CD4-positive, alpha-beta T cell (primary cell): ENCODE results near the gene TBX5. TPM values are rescaled to one million over a fixed set of nuclear protein-coding genes. Genes with fewer than 3 reads are reported as not detected.

ENCODE experiments used
- ATAC-seq: fragments of 200-7000 bp; cut with Tn5 transposase; one replicate; pipeline ENCODE4 v1.10.0; 2022; ENCODE audit warnings: mild to moderate bottlenecking; ENCODE audit not compliant: poor library complexity
- CTCF ChIA-PET: fragments of 350-600 bp; sonication (Branson Sonifier 250); formaldehyde crosslinking; loops from one replicate; lab custom pipeline; 2021; ENCODE audit warnings: antibody characterized with exemption, inconsistent platforms; lab: Charles Lee
- POLR2A ChIA-PET: fragments of 350-600 bp; sonication (Branson Sonifier 250); formaldehyde crosslinking; loops from one replicate; lab custom pipeline; 2021; ENCODE audit warnings: antibody characterized with exemption, inconsistent platforms; lab: Charles Lee
- DNase-seq, 14 experiments: peaks; one replicate each; pipeline ENCODE4 v3.0.0-alpha.2; 2013 to 2020; ENCODE audit warnings: mixed read lengths in 2 of 14
- H3K27ac ChIP-seq, 2 donors: one replicate each; pipeline versions ENCODE4 v1.5.1 to v1.7.0; 2013; ENCODE audit warnings: low read length in 2 of 2, low read depth in 1 of 2, mild to moderate bottlenecking in 1 of 2
- H3K27me3 ChIP-seq, 2 experiments: 1 replicate in 1 of 2; 2 replicates in 1 of 2; pipeline versions ENCODE4 v1.6.1 to v1.7.0; 2013; ENCODE audit warnings: low read length in 2 of 2, control low read depth in 1 of 2, mild to moderate bottlenecking in 1 of 2, moderate library complexity in 1 of 2; ENCODE audit not compliant: insufficient read depth in 2 of 2, control insufficient read depth in 1 of 2
- H3K36me3 ChIP-seq: one replicate; pipeline ENCODE4 v1.6.1; 2013; ENCODE audit warnings: low read length, control low read depth; ENCODE audit not compliant: insufficient read depth
- H3K4me1 ChIP-seq: one replicate; pipeline ENCODE4 v1.6.1; 2013; ENCODE audit warnings: low read length, control low read depth; ENCODE audit not compliant: insufficient read depth
- H3K4me3 ChIP-seq: one replicate; pipeline ENCODE4 v1.5.1; 2013; ENCODE audit warnings: mild to moderate bottlenecking, low read length, moderate library complexity
- H3K9me3 ChIP-seq, 2 experiments: 1 replicate in 1 of 2; 2 replicates in 1 of 2; pipeline versions ENCODE4 v1.6.1 to v1.7.0; 2013; ENCODE audit warnings: low read length in 2 of 2, mild to moderate bottlenecking in 2 of 2, control low read depth in 1 of 2, moderate library complexity in 1 of 2; ENCODE audit not compliant: control insufficient read depth in 1 of 2, insufficient read depth in 1 of 2
- H3K27ac Mint-ChIP-seq: one replicate; pipeline ENCODE4 v1.8.0; 2020; ENCODE audit warnings: mixed read lengths
- H3K27me3 Mint-ChIP-seq: one replicate; pipeline ENCODE4 v1.8.0; 2021; ENCODE audit warnings: mixed read lengths
- H3K36me3 Mint-ChIP-seq: one replicate; pipeline ENCODE4 v1.8.0; 2021; ENCODE audit warnings: low read depth, mixed read lengths
- H3K4me1 Mint-ChIP-seq: one replicate; pipeline ENCODE4 v1.8.0; 2021; ENCODE audit warnings: low read depth, mixed read lengths
- H3K4me3 Mint-ChIP-seq: one replicate; pipeline ENCODE4 v1.8.0; 2020; ENCODE audit warnings: mild to moderate bottlenecking, mixed read lengths
- H3K9me3 Mint-ChIP-seq: one replicate; pipeline ENCODE4 v1.8.0; 2020; ENCODE audit warnings: mixed read lengths
- CTCF ChIP-seq: fragments of 200-600 bp; IDR thresholded peaks from one replicate; pipeline ENCODE4 v1.8.0; 2022; ENCODE audit warnings: antibody characterized with exemption, mild to moderate bottlenecking
- intact Hi-C, 2 experiments: fragments of 100-400 bp; cut with DNase I in 1 of 2; cut with micrococcal nuclease in 1 of 2; formaldehyde crosslinking; loops; one replicate each; pipeline versions ENCODE4 v1.15.1 to v1.9.0; 2023 to 2025; cut with DNase I, micrococcal nuclease
- total RNA-seq, 174 experiments: library from RNA in 2 of 174; stranded (reverse) in 2 of 174; gene quantifications; one replicate each; pipeline ENCODE4 v1.2.3 and lab custom pipeline; 2021 to 2026

The TBX5 gene
- total RNA-seq, 2 experiments from 2014 or later = not detected

GRCh38 chr12:114342656-114343055, 63.3 kb downstream of the TBX5 start:
- H3K9me3 ChIP-seq = peaks cover 0 to 5% of the 10 kb centered on the region in 2 experiments
- H3K9me3 Mint-ChIP-seq = no peaks in the 10 kb centered on the region
- TF ChIP-seq CTCF = no peak
- no peak overlapping the region for H3K27ac ChIP-seq
- intact Hi-C loops = no loop called here
- H3K4me1 ChIP-seq = no peaks in the 10 kb centered on the region
- no peaks in the 10 kb centered on the region for H3K36me3 ChIP-seq
- H3K27ac Mint-ChIP-seq = no peak overlapping the region
- DNase-seq (no peak), ATAC-seq (no peak)
- POLR2A ChIA-PET = no interaction called here
- H3K4me3 Mint-ChIP-seq = no peak overlapping the region
- H3K36me3 Mint-ChIP-seq = no peaks in the 10 kb centered on the region
- H3K4me1 Mint-ChIP-seq = no peaks in the 10 kb centered on the region
- H3K4me3 ChIP-seq = no peak overlapping the region
- CTCF ChIA-PET = no interaction called here
- H3K27me3 Mint-ChIP-seq = peaks cover 15% of the 10 kb centered on the region
- H3K27me3 ChIP-seq = peaks cover 0 to 4% of the 10 kb centered on the region in 2 experiments

GRCh38 chr12:114341635-114342034, 64.3 kb downstream of the TBX5 start:
- Mint-ChIP-seq H3K9me3 (no peaks in the 10 kb centered on the region), H3K36me3 (no peaks in the 10 kb centered on the region), H3K4me1 (no peaks in the 10 kb centered on the region), H3K4me3 (no peak overlapping the region), H3K27me3 (peaks cover 24% of the 10 kb centered on the region), H3K27ac (no peak overlapping the region)
- no peaks in the 10 kb centered on the region for H3K4me1 ChIP-seq
- H3K4me3 ChIP-seq = no peak overlapping the region
- POLR2A ChIA-PET = no interaction called here
- H3K27ac ChIP-seq = no peak overlapping the region
- ATAC-seq = no peak
- no peaks in the 10 kb centered on the region for H3K36me3 ChIP-seq
- peaks cover 0 to 4% of the 10 kb centered on the region in 2 experiments for H3K27me3 ChIP-seq
- no peak for TF ChIP-seq CTCF
- intact Hi-C loops = no loop called here
- peaks cover 0 to 5% of the 10 kb centered on the region in 2 experiments for H3K9me3 ChIP-seq
- DNase-seq = no peak
- CTCF ChIA-PET = no interaction called here

- no peaks in the 10 kb centered on the region for H3K36me3 Mint-ChIP-seq
- no peaks in the 10 kb centered on the region for H3K4me1 ChIP-seq
Observed at GRCh38 chr12:114340231-114340630, 65.7 kb downstream of the TBX5 start.

More at GRCh38 chr12:114340231-114340630, 65.7 kb downstream of the TBX5 start:
- no peak for DNase-seq
- no peaks in the 10 kb centered on the region for H3K36me3 ChIP-seq
- Mint-ChIP-seq H3K4me1 (no peaks in the 10 kb centered on the region), H3K4me3 (no peak overlapping the region), H3K27me3 (peaks cover 22% of the 10 kb centered on the region), H3K9me3 (no peaks in the 10 kb centered on the region), H3K27ac (no peak overlapping the region)
- ChIA-PET CTCF (no interaction called here), POLR2A (no interaction called here)
- H3K27me3 ChIP-seq = peaks cover 0 to 4% of the 10 kb centered on the region in 2 experiments
- H3K27ac ChIP-seq = no peak overlapping the region
- H3K9me3 ChIP-seq = peaks cover 0 to 13% of the 10 kb centered on the region in 2 experiments
- intact Hi-C loops = no loop called here
- TF ChIP-seq CTCF = no peak
- ATAC-seq = no peak
- no peak overlapping the region for H3K4me3 ChIP-seq
